Thoracic aorta (tissue), 2 donors: ENCODE measurements around the gene ZNF750. TPM values are rescaled to one million over a fixed set of nuclear protein-coding genes. Genes with fewer than 3 reads are reported as not detected.
"Not testable (repeated sequence)": the region's sequence is repeated elsewhere in the genome, so short reads cannot be mapped to it uniquely, and the experiment has no call there.

Experiments
- ATAC-seq: fragments of 150-250 bp; one replicate; pipeline ENCODE4 v1.8.0; 2017; ENCODE audit warnings: low read depth; ENCODE audit not compliant: insufficient number of reproducible peaks, low FRiP score
- DNase-seq: peaks from one replicate; pipeline ENCODE4 v3.0.0-alpha.2; 2020; ENCODE audit warnings: low spot score
- H3K27ac ChIP-seq, 2 donors: fragments of 200-600 bp; sonication (generic); 1 replicate in 1 of 2; 2 replicates in 1 of 2; pipeline ENCODE4 v1.5.1; 2016; ENCODE audit warnings: mild to moderate bottlenecking in 2 of 2, moderate library complexity in 2 of 2
- H3K27me3 ChIP-seq: fragments of 200-600 bp; sonication (generic); replicated peaks from 2 replicates; pipeline ENCODE4 v1.6.0; 2016; ENCODE audit warnings: mild to moderate bottlenecking; ENCODE audit not compliant: insufficient read depth
- H3K36me3 ChIP-seq: fragments of 200-600 bp; sonication (generic); one replicate; pipeline ENCODE4 v1.5.1; 2016
- H3K4me1 ChIP-seq, 2 donors: fragments of 200-600 bp; sonication (generic); 1 replicate in 1 of 2; 2 replicates in 1 of 2; pipeline versions ENCODE4 v1.5.1 to v1.6.0; 2016; ENCODE audit warnings: low read depth in 2 of 2, mild to moderate bottlenecking in 1 of 2; ENCODE audit not compliant: control insufficient read depth in 1 of 2
- H3K4me3 ChIP-seq: fragments of 200-600 bp; sonication (generic); 2 replicates; pipeline ENCODE4 v1.5.1; 2016; ENCODE audit warnings: mild to moderate bottlenecking
- H3K9me3 ChIP-seq: fragments of 200-600 bp; sonication (generic); 2 replicates; pipeline ENCODE4 v1.5.1; 2016
- total RNA-seq, 2 donors: library from RNA; depleted of rRNA; stranded (reverse); fragments of >200 nt; gene quantifications; one replicate each; pipeline versions ENCODE4 v1.1.0 to v1.2.3, GENCODE V29; 2016
- TF ChIP-seq, protein P1 (sequence below): fragments of 200-600 bp; sonication (generic); IDR thresholded peaks from one replicate; pipeline ENCODE4 v1.5.1; 2019; ENCODE audit warnings: antibody characterized with exemption

The ZNF750 gene
- total RNA-seq, 2 donors from 2014 or later, result not detected

- Histone ChIP-seq H3K27me3 (no peaks in the 10 kb centered on the region), H3K9me3 (no peaks in the 10 kb centered on the region), H3K27ac (no peak overlapping the region), H3K4me3 (no peak overlapping the region), H3K36me3 (peaks cover 5% of the 10 kb centered on the region), H3K4me1 (peaks cover 7 to 9% of the 10 kb centered on the region in 2 donors)
- DNase-seq, result no peak
- ATAC-seq, result no peak
- TF ChIP-seq, protein P1, sequence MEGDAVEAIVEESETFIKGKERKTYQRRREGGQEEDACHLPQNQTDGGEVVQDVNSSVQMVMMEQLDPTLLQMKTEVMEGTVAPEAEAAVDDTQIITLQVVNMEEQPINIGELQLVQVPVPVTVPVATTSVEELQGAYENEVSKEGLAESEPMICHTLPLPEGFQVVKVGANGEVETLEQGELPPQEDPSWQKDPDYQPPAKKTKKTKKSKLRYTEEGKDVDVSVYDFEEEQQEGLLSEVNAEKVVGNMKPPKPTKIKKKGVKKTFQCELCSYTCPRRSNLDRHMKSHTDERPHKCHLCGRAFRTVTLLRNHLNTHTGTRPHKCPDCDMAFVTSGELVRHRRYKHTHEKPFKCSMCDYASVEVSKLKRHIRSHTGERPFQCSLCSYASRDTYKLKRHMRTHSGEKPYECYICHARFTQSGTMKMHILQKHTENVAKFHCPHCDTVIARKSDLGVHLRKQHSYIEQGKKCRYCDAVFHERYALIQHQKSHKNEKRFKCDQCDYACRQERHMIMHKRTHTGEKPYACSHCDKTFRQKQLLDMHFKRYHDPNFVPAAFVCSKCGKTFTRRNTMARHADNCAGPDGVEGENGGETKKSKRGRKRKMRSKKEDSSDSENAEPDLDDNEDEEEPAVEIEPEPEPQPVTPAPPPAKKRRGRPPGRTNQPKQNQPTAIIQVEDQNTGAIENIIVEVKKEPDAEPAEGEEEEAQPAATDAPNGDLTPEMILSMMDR, result no peak
Measured at GRCh38 chr17:82789051-82789592, 50.7 kb downstream of the ZNF750 start.

- peaks cover 0 to 1% of the 10 kb centered on the region in 2 donors for H3K4me1 ChIP-seq
- no peaks in the 10 kb centered on the region for H3K27me3 ChIP-seq
- no peaks in the 10 kb centered on the region for H3K9me3 ChIP-seq
- no peak overlapping the region for H3K27ac ChIP-seq
- H3K4me3 ChIP-seq, result no peak overlapping the region
- TF ChIP-seq, protein P1, result no peak
- DNase-seq (no peak), ATAC-seq (no peak)
- peaks cover 10% of the 10 kb centered on the region for H3K36me3 ChIP-seq
Measured at GRCh38 chr17:82788206-82789001, 51.4 kb downstream of the ZNF750 start.

- ATAC-seq, result no peak
- Histone ChIP-seq H3K4me1 (no peaks in the 10 kb centered on the region), H3K9me3 (no peaks in the 10 kb centered on the region), H3K4me3 (no peak overlapping the region), H3K27ac (no peak overlapping the region), H3K27me3 (no peaks in the 10 kb centered on the region), H3K36me3 (peaks cover 19% of the 10 kb centered on the region)
- DNase-seq, result no peak
- TF ChIP-seq, protein P1, result no peak
Measured at GRCh38 chr17:82787081-82787848, 52.6 kb downstream of the ZNF750 start.

DNA sequence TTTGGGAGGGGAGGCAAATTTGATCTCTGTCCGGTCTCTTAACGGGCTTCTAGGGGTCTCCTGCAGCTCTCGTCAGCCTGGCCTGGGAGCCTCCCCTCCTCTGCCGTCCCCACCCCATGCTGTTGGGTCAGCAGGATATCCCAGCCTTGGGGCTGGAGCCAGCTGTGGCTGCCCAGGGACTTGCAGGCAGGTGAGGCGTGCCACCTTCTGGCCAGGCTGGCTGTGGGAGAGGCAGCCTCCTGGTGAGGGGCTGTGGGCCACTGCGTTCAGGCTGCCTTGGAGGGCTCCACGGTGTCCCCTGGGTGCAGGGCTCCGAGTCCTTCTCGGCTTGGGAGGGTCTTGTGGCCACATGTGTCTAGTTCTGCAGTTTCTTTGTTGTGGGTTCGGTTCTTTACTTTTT lies 53.4 kb downstream of the ZNF750 start:
- no peak overlapping the region for H3K4me3 ChIP-seq
- H3K4me1 ChIP-seq, result no peaks in the 10 kb centered on the region
- no peak overlapping the region for H3K27ac ChIP-seq
- no peaks in the 10 kb centered on the region for H3K9me3 ChIP-seq
- no peak for ATAC-seq
- TF ChIP-seq, protein P1, result no peak
- no peaks in the 10 kb centered on the region for H3K27me3 ChIP-seq
- no peak for DNase-seq
- H3K36me3 ChIP-seq, result peaks cover 20% of the 10 kb centered on the region

- not testable (repeated sequence) for H3K9me3 ChIP-seq, H3K27ac ChIP-seq, H3K4me3 ChIP-seq, H3K27me3 ChIP-seq, ATAC-seq, DNase-seq, H3K4me1 ChIP-seq
- peaks cover 17% of the 10 kb centered on the region for H3K36me3 ChIP-seq
Measured at GRCh38 chr17:82785581-82785980, 54.2 kb downstream of the ZNF750 start.
